Measurements from ENCODE around the gene TIMM44.

Gene TIMM44, protein sequence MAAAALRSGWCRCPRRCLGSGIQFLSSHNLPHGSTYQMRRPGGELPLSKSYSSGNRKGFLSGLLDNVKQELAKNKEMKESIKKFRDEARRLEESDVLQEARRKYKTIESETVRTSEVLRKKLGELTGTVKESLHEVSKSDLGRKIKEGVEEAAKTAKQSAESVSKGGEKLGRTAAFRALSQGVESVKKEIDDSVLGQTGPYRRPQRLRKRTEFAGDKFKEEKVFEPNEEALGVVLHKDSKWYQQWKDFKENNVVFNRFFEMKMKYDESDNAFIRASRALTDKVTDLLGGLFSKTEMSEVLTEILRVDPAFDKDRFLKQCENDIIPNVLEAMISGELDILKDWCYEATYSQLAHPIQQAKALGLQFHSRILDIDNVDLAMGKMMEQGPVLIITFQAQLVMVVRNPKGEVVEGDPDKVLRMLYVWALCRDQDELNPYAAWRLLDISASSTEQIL

DNA sequence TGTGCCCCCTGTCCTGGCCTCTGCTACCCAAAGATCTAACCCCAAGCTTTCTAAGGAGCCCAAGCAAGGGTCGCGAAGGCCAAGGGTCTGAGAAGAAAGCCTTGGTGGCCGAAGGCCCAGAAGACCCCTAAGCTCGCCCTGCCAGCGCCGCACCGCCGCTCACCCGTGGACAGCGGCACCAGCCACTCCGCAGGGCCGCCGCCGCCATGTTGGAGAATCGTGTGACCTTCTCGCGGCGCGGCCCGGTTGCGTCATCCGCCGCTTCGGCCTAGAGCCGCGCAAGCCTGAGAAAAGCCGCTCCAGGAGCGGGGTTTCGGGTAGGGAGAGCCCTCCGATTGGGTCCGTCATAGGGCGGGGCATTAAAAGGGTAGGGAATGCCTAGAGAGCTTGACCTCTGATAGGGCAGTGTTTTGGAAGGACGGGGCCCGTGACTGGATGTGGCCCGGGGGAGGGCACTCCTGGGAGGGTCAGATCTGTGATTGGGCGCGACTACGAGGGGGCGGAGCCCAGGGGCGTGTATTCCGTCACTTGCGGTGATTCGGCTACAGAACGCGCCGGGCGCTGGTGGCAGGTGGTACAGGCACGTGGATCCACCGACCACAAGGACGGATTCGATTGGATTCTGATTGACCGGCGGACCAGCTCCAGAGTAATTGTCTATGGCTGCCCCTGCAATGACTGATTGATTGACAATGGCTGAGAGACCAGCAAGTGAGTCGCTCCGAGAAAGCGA, at the start of gene TIMM44:
Gene TIMM44, minus strand, starts transcription at position 223 of the 733 bp plus-strand sequence. Its CDS starts 15 bp downstream, at position 208.
- peak within 1 kb of the TSS; percentile 97 for H3K27ac Mint-ChIP-seq
- no peaks in the 10 kb centered on the region for H3K27me3 Mint-ChIP-seq (ENCODE audit: low read depth)
- H3K36me3 Mint-ChIP-seq (ENCODE audit: low read depth): peaks cover 9% of the 10 kb centered on the region
- H3K4me1 Mint-ChIP-seq (ENCODE audit: low read depth): peaks cover 17% of the 10 kb centered on the region
- peak within 1 kb of the TSS; percentile 91 for H3K4me3 Mint-ChIP-seq
- H3K9me3 Mint-ChIP-seq: no peaks in the 10 kb centered on the region

DNA sequence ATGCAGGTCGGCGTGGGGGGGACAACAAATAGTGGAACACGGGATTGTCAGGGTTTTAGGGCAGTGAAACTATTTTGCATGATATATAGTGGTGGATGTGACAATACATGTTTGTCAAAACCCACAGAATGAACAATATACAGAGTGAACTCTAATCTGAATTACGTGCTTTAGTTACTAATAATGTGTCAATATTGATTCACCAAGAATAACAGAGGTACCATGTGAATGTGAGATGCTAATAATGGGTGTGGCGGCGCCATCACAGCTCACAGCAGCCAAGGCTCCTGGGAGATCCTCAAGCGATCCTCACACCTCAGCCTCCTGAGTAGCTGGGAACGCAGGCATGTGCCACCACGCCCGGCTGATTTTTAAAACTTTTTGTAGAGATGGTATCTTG, 49.1 kb upstream of the TIMM44 start:
- Mint-ChIP-seq H3K27me3 (ENCODE audit: low read depth) (no peaks in the 10 kb centered on the region), H3K27ac (no peak overlapping the region), H3K4me3 (no peak overlapping the region), H3K36me3 (ENCODE audit: low read depth) (peaks cover 20% of the 10 kb centered on the region), H3K9me3 (no peaks in the 10 kb centered on the region), H3K4me1 (ENCODE audit: low read depth) (peaks cover 23% of the 10 kb centered on the region)

DNA sequence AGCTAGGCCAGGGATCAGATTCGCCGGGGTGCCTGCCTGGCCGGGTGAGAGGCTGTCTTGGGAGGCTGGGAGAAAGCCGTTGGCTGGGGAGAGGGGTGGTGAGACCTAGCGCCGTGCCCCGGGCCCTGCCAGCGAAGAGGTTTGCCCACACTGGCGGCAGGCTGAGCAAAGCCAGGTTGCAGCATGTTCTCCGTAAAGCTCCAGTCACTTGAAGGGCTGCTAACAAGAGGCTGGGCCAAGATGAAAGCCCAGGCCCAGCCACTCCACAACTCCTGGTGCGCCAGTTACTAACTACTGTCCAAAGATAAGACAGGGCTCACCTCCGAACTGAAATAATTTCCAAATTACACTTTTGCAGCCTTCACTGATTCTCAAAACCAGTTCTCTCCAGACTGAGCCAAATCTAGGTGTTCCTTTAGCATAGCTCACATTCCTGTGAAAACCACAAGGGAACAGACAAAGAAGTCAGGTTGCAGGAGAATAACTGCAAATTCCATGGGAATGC, 45.7 kb upstream of the TIMM44 start:
- no peaks in the 10 kb centered on the region for H3K9me3 Mint-ChIP-seq
- no peaks in the 10 kb centered on the region for H3K27me3 Mint-ChIP-seq (ENCODE audit: low read depth)
- no peak overlapping the region for H3K27ac Mint-ChIP-seq
- H3K4me1 Mint-ChIP-seq (ENCODE audit: low read depth): peaks cover 5% of the 10 kb centered on the region
- no peak overlapping the region for H3K4me3 Mint-ChIP-seq
- peaks cover 17% of the 10 kb centered on the region for H3K36me3 Mint-ChIP-seq (ENCODE audit: low read depth)

DNA sequence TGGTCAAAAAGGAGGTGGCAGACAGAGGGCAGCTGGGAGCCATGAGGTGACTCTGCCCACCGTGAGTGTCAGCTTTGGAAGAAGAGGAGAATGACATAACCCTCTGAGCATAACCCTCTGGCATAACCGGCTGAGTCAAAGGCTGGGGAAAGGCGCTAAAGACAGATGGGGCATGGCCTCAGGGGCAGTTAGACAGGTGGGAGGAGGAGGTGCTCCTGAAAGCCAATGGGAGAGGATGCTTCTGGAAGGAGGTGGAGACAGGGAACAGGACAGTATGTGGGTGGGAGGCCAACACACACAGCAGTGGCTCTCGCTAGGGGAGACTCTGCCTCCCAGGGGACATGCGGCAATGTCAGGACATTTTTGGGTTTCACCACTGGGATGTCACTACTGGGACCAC, 44.8 kb upstream of the TIMM44 start:
- Mint-ChIP-seq H3K27ac (no peak overlapping the region), H3K36me3 (ENCODE audit: low read depth) (peaks cover 17% of the 10 kb centered on the region), H3K9me3 (no peaks in the 10 kb centered on the region), H3K4me3 (no peak overlapping the region), H3K4me1 (ENCODE audit: low read depth) (peaks cover 3% of the 10 kb centered on the region), H3K27me3 (ENCODE audit: low read depth) (no peaks in the 10 kb centered on the region)

DNA sequence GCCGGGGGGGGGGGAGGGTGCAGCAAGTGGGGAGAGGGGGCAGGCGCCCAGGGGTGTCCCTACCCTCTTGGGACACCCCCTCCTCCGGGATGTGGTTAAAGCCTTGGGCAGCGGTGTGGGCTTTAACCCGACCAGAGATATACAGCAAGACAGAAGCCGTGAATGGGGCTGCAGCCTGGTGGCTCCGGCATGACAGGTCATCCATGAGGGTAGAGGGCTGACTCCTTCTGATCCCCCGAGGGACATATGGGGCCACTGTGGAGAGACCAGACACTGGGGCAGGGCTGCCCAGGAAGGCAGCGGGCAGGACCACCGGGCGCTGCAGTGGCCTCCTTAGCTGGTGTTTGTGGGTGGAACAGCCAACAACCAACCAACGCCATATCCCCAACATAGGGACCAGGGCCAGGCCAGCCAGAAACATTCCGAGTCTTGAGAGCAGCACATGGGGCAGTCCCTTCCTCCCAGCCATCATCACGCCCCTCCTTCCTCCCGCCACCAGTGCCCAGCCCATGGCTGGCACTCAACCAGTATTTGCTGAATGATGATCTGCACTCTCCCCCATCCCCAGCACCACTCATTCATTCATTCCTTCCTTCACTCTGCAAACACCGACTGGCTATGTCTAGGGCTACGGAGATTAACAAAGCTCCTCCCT, 43.8 kb upstream of the TIMM44 start:
- Mint-ChIP-seq H3K36me3 (ENCODE audit: low read depth) (peaks cover 17% of the 10 kb centered on the region), H3K4me1 (ENCODE audit: low read depth) (peaks cover 3% of the 10 kb centered on the region), H3K4me3 (no peak overlapping the region), H3K27me3 (ENCODE audit: low read depth) (no peaks in the 10 kb centered on the region), H3K9me3 (no peaks in the 10 kb centered on the region), H3K27ac (no peak overlapping the region)

DNA sequence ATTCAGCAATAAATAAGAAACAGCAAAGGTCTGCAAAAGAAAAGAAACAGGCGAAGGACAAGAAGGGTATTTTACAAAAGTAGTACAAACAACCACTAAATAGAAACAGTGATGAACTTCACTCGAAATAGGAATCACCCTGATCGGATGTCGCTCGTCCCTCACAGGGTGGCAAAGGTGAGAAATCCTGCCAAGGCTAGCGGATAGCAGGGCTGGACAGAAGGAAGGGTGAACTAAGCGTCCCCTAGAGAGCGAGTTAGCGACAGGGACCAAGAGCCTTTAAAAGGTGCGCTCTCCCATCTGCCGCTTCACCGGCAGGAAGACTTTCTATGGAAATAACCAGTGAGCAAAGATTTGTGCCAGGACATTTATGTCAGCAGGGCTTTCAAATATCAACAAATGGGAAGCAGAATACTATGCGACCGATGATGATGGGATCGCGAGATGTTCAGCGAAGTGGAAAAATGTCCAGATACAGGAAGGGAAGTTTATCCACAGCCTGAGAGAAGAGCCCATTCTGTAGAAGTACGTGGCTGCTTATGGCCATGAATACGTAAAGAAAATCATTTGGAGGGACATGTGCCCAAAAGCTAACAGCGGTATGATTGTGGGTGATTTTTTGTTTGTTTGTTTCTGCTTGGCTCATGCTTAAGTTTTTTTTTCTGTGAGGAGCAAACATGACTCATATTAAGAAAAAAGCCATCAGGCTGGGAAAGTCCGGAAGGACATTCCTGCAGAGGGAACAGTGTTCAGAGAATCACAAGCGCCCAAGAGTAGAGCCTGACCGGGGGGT, 43.1 kb upstream of the TIMM44 start:
- Mint-ChIP-seq H3K9me3 (no peaks in the 10 kb centered on the region), H3K4me1 (ENCODE audit: low read depth) (peaks cover 3% of the 10 kb centered on the region), H3K36me3 (ENCODE audit: low read depth) (peaks cover 16% of the 10 kb centered on the region), H3K4me3 (no peak overlapping the region), H3K27me3 (ENCODE audit: low read depth) (no peaks in the 10 kb centered on the region), H3K27ac (no peak overlapping the region)

DNA sequence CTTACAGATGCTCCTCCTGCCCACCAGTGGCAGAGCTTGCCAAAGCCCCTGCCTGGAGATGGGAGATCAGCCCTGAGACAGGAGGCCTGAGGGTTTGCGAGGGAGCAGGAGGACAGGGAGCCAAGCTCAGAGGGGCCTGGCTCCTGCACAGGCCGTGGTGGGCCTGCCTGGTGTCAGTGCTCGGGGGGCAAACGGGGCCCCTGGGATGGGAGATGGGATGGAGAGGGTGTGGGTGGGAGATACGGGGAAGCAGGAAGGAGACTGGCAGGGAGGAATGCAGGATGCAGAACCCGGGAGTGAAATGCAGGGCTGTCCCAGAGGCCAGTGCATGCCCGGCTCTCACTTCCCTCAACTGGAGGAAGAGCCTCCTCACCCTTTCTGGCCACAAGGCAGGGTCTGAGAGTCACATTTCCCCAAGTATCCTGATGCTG, 42.0 kb upstream of the TIMM44 start:
- H3K4me1 Mint-ChIP-seq (ENCODE audit: low read depth): peaks cover 3% of the 10 kb centered on the region
- no peaks in the 10 kb centered on the region for H3K9me3 Mint-ChIP-seq
- H3K4me3 Mint-ChIP-seq: no peak overlapping the region
- no peak overlapping the region for H3K27ac Mint-ChIP-seq
- peaks cover 12% of the 10 kb centered on the region for H3K36me3 Mint-ChIP-seq (ENCODE audit: low read depth)
- H3K27me3 Mint-ChIP-seq (ENCODE audit: low read depth): no peaks in the 10 kb centered on the region

DNA sequence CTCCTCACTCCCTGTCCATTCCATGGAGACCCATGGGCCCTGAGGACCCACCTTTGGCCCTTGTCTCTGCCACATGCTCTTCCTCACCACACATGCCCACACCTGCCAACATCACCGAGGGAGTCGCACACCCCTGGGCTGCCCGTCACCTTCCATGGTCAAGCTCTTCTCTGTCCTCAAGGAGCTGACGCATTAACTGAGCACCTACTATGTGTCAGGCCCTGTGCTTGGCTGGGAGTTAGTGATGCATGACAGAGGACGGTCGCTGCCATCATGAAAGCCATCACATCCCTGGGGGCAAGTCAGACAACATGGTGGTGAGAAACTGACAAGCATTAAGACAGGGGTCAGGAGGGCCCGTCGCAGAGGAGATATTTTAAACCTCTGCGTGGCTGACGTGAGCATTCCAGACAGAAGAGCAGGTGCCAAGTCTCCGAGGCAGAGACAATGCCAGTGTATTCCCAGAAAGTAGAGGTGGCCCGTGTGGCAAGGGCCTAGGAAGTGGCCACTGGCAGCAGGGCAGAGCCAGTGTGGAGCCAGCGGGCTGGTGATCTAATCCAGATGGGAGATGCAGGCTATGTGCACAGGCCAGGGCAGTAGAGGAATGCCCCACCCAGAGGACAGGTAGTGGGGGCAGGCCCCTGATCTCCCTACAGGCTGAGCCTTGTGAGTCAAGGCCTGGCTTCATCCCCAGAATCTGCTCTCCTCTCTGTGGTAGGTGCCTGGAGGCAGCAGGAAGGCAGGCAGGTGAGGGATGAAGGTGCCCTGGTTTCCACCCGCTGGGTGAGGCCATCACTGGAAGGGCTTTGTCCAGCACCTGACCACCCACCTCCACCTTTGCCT, 40.8 kb upstream of the TIMM44 start:
- no peaks in the 10 kb centered on the region for H3K27me3 Mint-ChIP-seq (ENCODE audit: low read depth)
- H3K9me3 Mint-ChIP-seq: no peaks in the 10 kb centered on the region
- no peak overlapping the region for H3K4me3 Mint-ChIP-seq
- peaks cover 12% of the 10 kb centered on the region for H3K36me3 Mint-ChIP-seq (ENCODE audit: low read depth)
- peaks cover 3% of the 10 kb centered on the region for H3K4me1 Mint-ChIP-seq (ENCODE audit: low read depth)
- no peak overlapping the region for H3K27ac Mint-ChIP-seq

DNA sequence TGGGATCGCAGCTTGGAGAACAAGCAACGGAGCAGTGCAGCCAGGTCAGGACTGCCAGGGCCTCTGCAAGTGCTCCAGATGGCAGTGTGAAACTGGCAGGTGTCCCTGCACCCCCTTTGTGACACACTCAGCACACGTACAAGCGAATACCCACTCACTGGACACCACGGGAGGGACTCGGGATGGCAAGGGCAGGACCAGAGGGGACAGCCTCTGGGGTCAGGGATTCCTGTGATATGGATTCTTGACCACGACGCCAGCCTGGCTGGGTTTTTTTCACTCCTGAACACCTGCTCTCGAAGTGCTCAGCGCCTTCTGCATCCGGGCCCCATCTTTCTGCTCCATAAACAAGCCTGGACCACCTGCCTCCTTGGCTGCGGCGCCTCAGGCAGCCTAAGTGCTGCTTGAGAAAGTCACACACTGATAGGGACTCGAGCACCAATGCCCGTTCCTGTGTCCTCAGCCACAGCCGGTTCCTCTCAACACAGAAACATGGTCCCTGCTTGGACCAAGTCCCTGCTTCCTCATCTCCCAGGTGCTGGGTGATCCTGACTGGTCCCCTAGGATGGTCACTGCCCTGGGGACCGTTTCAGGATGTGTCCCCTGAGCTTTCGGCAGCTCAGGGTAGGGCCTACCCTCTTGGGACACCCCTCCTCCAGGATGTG, 40.0 kb upstream of the TIMM44 start:
- no peak overlapping the region for H3K27ac Mint-ChIP-seq

DNA sequence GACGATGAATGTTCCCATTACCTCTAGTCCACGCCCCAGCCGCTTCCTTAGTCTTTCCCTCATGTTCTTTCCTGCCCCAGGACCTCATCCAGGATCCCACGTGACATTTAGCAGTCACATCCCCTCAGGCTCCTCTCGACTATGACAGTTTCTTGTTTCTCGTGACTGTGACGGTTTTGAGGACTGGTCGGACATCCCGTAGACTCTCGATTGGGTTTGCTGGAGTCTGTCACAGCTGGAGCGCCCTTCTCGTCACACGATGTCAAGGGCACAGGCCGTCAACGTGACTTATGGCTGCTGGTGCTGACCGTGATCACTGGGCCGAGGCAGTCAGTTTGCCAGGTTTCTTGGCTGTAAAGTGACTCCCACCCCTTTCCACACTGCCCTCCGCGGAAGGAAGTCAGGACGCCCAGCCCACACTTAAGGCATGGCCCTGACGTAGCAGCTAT, 39.2 kb upstream of the TIMM44 start:
- Mint-ChIP-seq H3K4me3 (no peak overlapping the region), H3K27me3 (ENCODE audit: low read depth) (no peaks in the 10 kb centered on the region), H3K9me3 (no peaks in the 10 kb centered on the region), H3K36me3 (ENCODE audit: low read depth) (peaks cover 2% of the 10 kb centered on the region), H3K27ac (no peak overlapping the region), H3K4me1 (ENCODE audit: low read depth) (no peaks in the 10 kb centered on the region)

More for the DNA sequence above, 40.0 kb upstream of the TIMM44 start:
- Mint-ChIP-seq H3K9me3 (no peaks in the 10 kb centered on the region), H3K27me3 (ENCODE audit: low read depth) (no peaks in the 10 kb centered on the region), H3K36me3 (ENCODE audit: low read depth) (peaks cover 8% of the 10 kb centered on the region), H3K4me1 (ENCODE audit: low read depth) (peaks cover 3% of the 10 kb centered on the region), H3K4me3 (no peak overlapping the region)

DNA sequence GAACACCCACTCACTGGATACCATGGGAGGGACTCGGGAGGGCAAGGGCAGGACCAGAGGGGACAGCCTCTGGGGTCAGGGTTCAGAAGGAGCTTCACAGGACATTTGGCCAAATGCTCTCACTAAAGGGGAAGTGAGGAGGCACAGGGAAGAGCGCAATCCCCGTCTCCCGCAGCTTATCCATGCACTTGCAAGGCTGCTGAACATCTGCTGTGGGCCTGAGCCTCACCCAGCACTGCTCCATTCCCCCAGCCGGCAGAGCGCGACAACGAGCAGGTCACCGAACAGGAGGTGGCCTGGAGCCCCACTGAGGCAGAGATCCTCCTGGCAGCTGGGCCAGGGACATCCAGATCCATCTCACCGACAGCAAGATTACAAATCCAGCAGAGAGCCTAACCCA, 38.6 kb upstream of the TIMM44 start:
- H3K9me3 Mint-ChIP-seq: no peaks in the 10 kb centered on the region
- peaks cover 2% of the 10 kb centered on the region for H3K36me3 Mint-ChIP-seq (ENCODE audit: low read depth)
- H3K27me3 Mint-ChIP-seq (ENCODE audit: low read depth): no peaks in the 10 kb centered on the region
- H3K27ac Mint-ChIP-seq: no peak overlapping the region
- H3K4me1 Mint-ChIP-seq (ENCODE audit: low read depth): no peaks in the 10 kb centered on the region
- no peak overlapping the region for H3K4me3 Mint-ChIP-seq

DNA sequence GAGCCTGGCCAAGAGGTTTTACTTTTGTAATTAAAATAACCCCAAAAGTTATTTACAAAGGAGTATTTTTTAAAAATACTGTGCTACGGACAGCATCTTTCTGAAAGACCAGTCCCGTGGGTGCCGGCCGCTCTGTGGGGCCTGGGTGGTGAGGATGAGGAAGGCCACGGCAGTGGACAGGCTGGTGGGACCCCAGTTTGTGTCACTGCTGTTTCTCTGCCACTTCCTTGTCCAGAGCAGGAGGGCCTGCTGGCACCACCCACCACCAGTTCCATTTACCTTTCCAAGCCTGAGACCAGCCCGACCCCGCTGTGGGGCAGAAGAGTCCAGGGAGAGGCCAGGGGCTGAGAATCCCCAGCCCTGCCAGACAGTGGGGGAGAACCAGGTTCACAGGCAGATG, 38.2 kb upstream of the TIMM44 start:
- Mint-ChIP-seq H3K9me3 (no peaks in the 10 kb centered on the region), H3K27ac (no peak overlapping the region), H3K4me1 (ENCODE audit: low read depth) (no peaks in the 10 kb centered on the region), H3K27me3 (ENCODE audit: low read depth) (no peaks in the 10 kb centered on the region), H3K36me3 (ENCODE audit: low read depth) (peaks cover 2% of the 10 kb centered on the region), H3K4me3 (no peak overlapping the region)

DNA sequence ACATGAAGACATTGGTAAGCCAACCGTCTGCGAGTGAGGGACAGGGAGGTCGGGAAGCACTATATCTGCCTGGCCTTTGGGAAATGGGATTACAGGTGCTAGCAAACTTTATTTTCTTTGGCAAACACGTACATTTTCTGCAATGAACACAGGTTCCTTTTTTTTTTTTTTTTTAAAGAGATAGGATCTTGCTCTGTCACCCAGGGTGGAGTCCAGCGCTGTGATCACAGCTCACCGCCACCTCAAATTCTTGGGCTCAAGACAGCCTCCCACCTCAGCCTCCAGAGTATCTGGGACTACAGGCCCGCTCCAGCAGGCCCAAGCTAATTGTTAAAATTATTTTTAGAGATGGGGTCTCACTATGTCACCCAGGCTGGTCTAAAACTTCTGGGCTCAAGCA, 37.7 kb upstream of the TIMM44 start:
- Mint-ChIP-seq H3K27me3 (ENCODE audit: low read depth) (no peaks in the 10 kb centered on the region), H3K27ac (no peak overlapping the region), H3K36me3 (ENCODE audit: low read depth) (peaks cover 2% of the 10 kb centered on the region), H3K4me1 (ENCODE audit: low read depth) (no peaks in the 10 kb centered on the region), H3K9me3 (no peaks in the 10 kb centered on the region), H3K4me3 (no peak overlapping the region)
